Karpas-422 (cell line): ENCODE results near the gene EXT2. TPM values are rescaled to one million over a fixed set of nuclear protein-coding genes. Genes with fewer than 3 reads are reported as not detected.
A peak's percentile ranks its signal among the peaks of the same experiment; 100 is the strongest.

ENCODE experiments used
- DNase-seq: peaks from one replicate; pipeline ENCODE4 v3.0.0-alpha.2; 2015
- H2AFZ ChIP-seq: fragments of 200-600 bp; sonication (generic); 2 replicates; pipeline ENCODE4 v1.6.1; 2014; ENCODE audit warnings: antibody characterized with exemption, low read length, mixed read lengths
- H3K27ac ChIP-seq: fragments of 200-600 bp; sonication (generic); 2 replicates; pipeline ENCODE4 v1.5.1; 2014; ENCODE audit warnings: mild to moderate bottlenecking, low read length, moderate library complexity
- H3K27me3 ChIP-seq: fragments of 200-600 bp; sonication (generic); 2 replicates; pipeline ENCODE4 v1.6.1; 2014; ENCODE audit warnings: low read length, mixed read lengths
- H3K36me3 ChIP-seq: fragments of 200-600 bp; sonication (generic); 2 replicates; pipeline ENCODE4 v1.6.1; 2014; ENCODE audit warnings: low read length, mixed read lengths; ENCODE audit not compliant: insufficient read depth
- H3K4me1 ChIP-seq: fragments of 200-600 bp; sonication (generic); 2 replicates; pipeline ENCODE4 v1.6.1; 2014; ENCODE audit warnings: mild to moderate bottlenecking, low read length, mixed read lengths
- H3K4me2 ChIP-seq: fragments of 200-600 bp; sonication (generic); 2 replicates; pipeline ENCODE4 v1.6.1; 2014; ENCODE audit warnings: low read length, low read depth, mild to moderate bottlenecking; ENCODE audit not compliant: poor library complexity, severe bottlenecking
- H3K4me3 ChIP-seq: fragments of 200-600 bp; sonication (generic); 2 replicates; pipeline ENCODE4 v1.5.1; 2014; ENCODE audit warnings: mild to moderate bottlenecking, antibody characterized with exemption, low read length, mixed read lengths
- H3K79me2 ChIP-seq: fragments of 200-600 bp; sonication (generic); 2 replicates; pipeline ENCODE4 v1.6.1; 2014; ENCODE audit warnings: mild to moderate bottlenecking, low read length, mixed read lengths
- H3K9ac ChIP-seq: fragments of 200-600 bp; sonication (generic); 2 replicates; pipeline ENCODE4 v1.6.0; 2014; ENCODE audit warnings: low read length
- H3K9me2 ChIP-seq: fragments of 200-600 bp; sonication (generic), shearing (Covaris generic); replicated peaks from 2 replicates; pipeline ENCODE4 v1.6.0; 2014; ENCODE audit warnings: mild to moderate bottlenecking, low read length, moderate library complexity; ENCODE audit not compliant: insufficient read depth
- H3K9me3 ChIP-seq: fragments of 300-700, 200-600 bp; sonication (generic); 2 replicates; pipeline ENCODE4 v1.6.1; 2014; ENCODE audit warnings: low read length, mixed read lengths
- H4K20me1 ChIP-seq: fragments of 200-600 bp; sonication (generic); 2 replicates; pipeline ENCODE4 v1.6.1; 2014; ENCODE audit warnings: mild to moderate bottlenecking, antibody characterized with exemption, low read length, low read depth; ENCODE audit not compliant: insufficient read depth
- total RNA-seq: library from RNA; depleted of rRNA; stranded (reverse); fragments of >200 nt; shearing (Covaris generic); gene quantifications from 2 replicates; pipeline ENCODE4 v1.2.3, GENCODE V29; 2014; ENCODE audit warnings: low replicate concordance

The EXT2 gene
- total RNA-seq, 1 experiment from 2014 or later, result 64.0 TPM

DNA sequence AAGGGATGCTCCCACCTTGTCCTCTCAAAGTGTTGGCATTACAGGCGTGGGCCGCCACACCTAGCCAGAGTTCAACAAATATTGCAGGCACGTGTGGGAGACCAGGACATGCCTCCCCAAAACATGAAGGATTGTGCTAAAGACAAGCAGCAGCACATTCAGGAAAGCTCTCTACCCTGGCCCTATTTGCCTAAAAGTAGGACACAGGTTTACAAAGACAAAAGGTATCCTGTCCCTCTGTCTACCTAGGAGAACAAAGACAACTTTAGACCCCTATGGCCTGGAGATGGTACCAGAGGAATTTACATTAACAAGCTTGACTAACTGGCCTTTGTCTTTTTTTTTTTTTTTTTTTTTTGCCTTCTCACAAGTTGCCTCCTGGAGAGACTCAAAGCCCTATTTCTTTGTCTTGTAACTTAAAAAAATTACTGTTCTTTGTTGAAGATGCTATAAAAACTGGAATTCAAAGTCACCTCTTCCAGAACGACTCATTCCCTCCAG is 30.3 kb upstream of the EXT2 start:
- Histone ChIP-seq H3K4me2 (peak overlapping the region; percentile 96), H3K27ac (peak overlapping the region; percentile 24; the same call in 1 of the 2 replicates), H3K9me3 (no peaks in the 10 kb centered on the region), H3K9ac (peak overlapping the region; percentile 93), H3K4me3 (peak overlapping the region; percentile 91), H3K9me2 (no peaks in the 10 kb centered on the region), H3K4me1 (peaks cover 27% of the 10 kb centered on the region), H2AFZ (peak overlapping the region; percentile 61; the same call in 1 of the 2 replicates), H4K20me1 (no peaks in the 10 kb centered on the region), H3K79me2 (peaks cover 16% of the 10 kb centered on the region), H3K36me3 (no peaks in the 10 kb centered on the region), H3K27me3 (no peaks in the 10 kb centered on the region)
- peak; percentile 50 for DNase-seq

GRCh38 chr11:44065841-44066731 is 29.4 kb upstream of the EXT2 start, which contains the start of gene ACCS:
Gene ACCS (plus strand): TSS chr11:44066270. CDS start chr11:44067628, 1,358 bp downstream.
- Histone ChIP-seq H2AFZ (peak within 1 kb of the TSS; percentile 86), H3K27ac (peak within 1 kb of the TSS; percentile 79), H3K4me1 (peaks cover 27% of the 10 kb centered on the region), H3K27me3 (no peaks in the 10 kb centered on the region), H3K4me3 (peak within 1 kb of the TSS; percentile 91), H4K20me1 (no peaks in the 10 kb centered on the region), H3K36me3 (no peaks in the 10 kb centered on the region), H3K9me2 (no peaks in the 10 kb centered on the region), H3K79me2 (peaks cover 16% of the 10 kb centered on the region), H3K9me3 (no peaks in the 10 kb centered on the region), H3K9ac (peak within 1 kb of the TSS; percentile 93), H3K4me2 (peak within 1 kb of the TSS; percentile 96)
- peak; percentile 98 for DNase-seq

DNA sequence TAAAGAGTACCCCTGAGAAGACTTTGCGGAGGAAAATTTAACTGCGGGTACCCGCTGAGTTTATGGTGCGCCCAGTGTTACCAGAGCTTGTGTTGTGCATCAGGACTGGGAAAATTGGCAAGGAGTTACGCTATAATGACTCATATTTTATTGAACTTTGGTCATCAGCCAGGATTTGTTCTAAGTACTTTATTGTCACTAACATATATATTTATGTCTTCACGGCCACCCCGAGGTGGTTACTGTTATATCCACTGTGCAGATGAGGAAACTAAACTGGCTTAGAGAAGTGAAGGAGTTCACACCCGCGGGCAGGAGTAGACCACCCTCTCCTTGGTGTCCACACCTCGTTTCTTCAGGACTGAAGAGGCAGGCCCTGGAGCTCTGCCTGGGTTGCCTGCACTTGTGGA is 28.7 kb upstream of the EXT2 start:
- peak overlapping the region; percentile 93 for H3K9ac ChIP-seq
- H3K79me2 ChIP-seq, result peaks cover 16% of the 10 kb centered on the region
- peak overlapping the region; percentile 86 for H2AFZ ChIP-seq
- peak overlapping the region; percentile 79 for H3K27ac ChIP-seq
- H3K9me3 ChIP-seq, result no peaks in the 10 kb centered on the region
- peak overlapping the region; percentile 91 for H3K4me3 ChIP-seq
- no peaks in the 10 kb centered on the region for H3K27me3 ChIP-seq
- peak overlapping the region; percentile 96 for H3K4me2 ChIP-seq
- H4K20me1 ChIP-seq, result no peaks in the 10 kb centered on the region
- H3K9me2 ChIP-seq, result no peaks in the 10 kb centered on the region
- peak; percentile 61 for DNase-seq
- peaks cover 27% of the 10 kb centered on the region for H3K4me1 ChIP-seq
- no peaks in the 10 kb centered on the region for H3K36me3 ChIP-seq

- Histone ChIP-seq H3K4me1 (peaks cover 27% of the 10 kb centered on the region), H2AFZ (0 out of 2 replicates have a peak overlapping the region, but pooled peaks have one; percentile 27), H3K27ac (peak overlapping the region; percentile 79), H3K36me3 (no peaks in the 10 kb centered on the region), H3K9ac (peak overlapping the region; percentile 93), H3K9me3 (no peaks in the 10 kb centered on the region), H3K79me2 (peaks cover 16% of the 10 kb centered on the region), H3K27me3 (no peaks in the 10 kb centered on the region), H3K9me2 (no peaks in the 10 kb centered on the region), H4K20me1 (no peaks in the 10 kb centered on the region), H3K4me2 (peak overlapping the region; percentile 96), H3K4me3 (peak overlapping the region; percentile 91)
- DNase-seq, result peak; percentile 57
These were observed 28.2 kb upstream of the EXT2 start for GRCh38 chr11:44067266-44067665.

- H3K27me3 ChIP-seq, result no peaks in the 10 kb centered on the region
- no peak overlapping the region for H2AFZ ChIP-seq
- no peaks in the 10 kb centered on the region for H3K9me3 ChIP-seq
- H3K79me2 ChIP-seq, result peaks cover 16% of the 10 kb centered on the region
- H3K9ac ChIP-seq, result no peak overlapping the region
- no peak overlapping the region for H3K4me3 ChIP-seq
- no peak overlapping the region for H3K27ac ChIP-seq
- DNase-seq, result no peak
- H3K4me2 ChIP-seq, result no peak overlapping the region
- no peaks in the 10 kb centered on the region for H3K36me3 ChIP-seq
- H3K4me1 ChIP-seq, result peaks cover 27% of the 10 kb centered on the region
- no peaks in the 10 kb centered on the region for H3K9me2 ChIP-seq
- no peaks in the 10 kb centered on the region for H4K20me1 ChIP-seq
These were observed 27.3 kb upstream of the EXT2 start for GRCh38 chr11:44068180-44068579.

DNA sequence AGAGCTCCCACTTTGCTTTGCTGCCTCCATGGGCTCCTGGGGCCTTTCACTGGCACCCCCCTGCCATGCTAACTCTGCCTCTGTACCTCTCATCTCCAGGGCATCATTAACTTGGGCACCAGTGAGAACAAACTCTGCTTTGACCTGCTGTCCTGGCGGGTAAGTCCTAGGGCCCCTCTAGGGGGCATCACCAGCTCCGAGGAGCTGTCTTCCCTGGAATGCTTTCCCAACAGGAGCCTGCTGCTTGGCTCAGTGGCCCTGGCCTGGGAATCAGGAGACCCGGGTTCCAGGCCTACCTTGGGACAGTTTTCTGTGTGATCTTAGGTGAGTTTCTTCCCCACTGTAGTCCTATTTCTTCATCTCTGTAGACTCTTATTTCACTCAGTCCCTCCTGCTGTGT is 24.3 kb upstream of the EXT2 start:
- no peak overlapping the region for H3K9ac ChIP-seq
- peaks cover 2% of the 10 kb centered on the region; the same call in 1 of the 2 replicates for H3K36me3 ChIP-seq
- H3K4me2 ChIP-seq, result no peak overlapping the region
- peaks cover 17% of the 10 kb centered on the region for H3K4me1 ChIP-seq
- H3K27me3 ChIP-seq, result no peaks in the 10 kb centered on the region
- H3K4me3 ChIP-seq, result no peak overlapping the region
- H3K9me3 ChIP-seq, result no peaks in the 10 kb centered on the region
- H4K20me1 ChIP-seq, result no peaks in the 10 kb centered on the region
- no peaks in the 10 kb centered on the region for H3K9me2 ChIP-seq
- no peak overlapping the region for H2AFZ ChIP-seq
- DNase-seq, result no peak
- no peak overlapping the region for H3K27ac ChIP-seq
- H3K79me2 ChIP-seq, result peaks cover 16% of the 10 kb centered on the region

DNA sequence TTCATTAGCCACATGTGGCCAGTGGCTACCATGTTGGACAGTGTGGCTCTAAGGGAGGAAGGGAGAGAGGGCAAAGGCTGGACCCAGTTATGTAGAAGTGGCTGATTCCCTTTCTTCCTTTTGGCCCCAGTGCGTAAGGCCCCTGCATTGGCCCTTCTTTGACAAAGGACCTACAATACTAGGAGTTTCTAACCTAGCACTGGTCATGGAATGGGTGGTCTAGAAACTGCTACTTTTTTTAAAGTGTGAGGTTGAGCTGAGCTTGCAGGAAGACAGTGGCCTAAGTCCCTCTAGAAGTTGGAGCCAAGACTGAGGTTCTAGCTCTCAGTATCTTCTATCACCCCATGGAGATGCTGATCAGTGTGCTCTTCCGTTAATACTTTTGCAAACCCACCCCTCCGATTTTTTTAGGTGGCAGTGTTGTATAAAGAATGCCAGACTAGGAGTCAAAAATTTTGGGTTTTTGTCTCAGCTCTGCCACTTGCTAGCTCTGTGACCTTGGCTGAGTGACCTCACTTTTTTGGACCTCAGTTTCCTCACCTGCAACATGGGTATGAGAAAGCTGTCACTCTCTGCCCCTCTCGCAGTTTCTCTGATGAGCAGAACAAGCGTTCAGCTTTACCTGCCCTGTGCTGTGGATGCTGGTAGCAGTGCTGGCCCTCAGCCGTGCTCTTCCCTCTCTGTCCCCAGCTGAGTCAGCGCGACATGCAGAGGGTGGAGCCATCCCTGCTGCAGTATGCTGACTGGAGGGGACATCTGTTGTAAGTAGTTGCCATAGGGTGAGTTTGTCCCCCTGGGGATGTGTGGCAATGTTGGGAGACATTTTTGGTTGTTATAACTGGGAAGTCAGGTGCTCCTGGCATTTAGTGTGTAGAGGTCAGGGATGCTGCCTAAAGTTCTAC is 22.5 kb upstream of the EXT2 start:
- DNase-seq, result no peak
- H3K27me3 ChIP-seq, result no peaks in the 10 kb centered on the region

More for the DNA sequence above, 22.5 kb upstream of the EXT2 start:
- Histone ChIP-seq H3K4me3 (no peak overlapping the region), H3K4me2 (no peak overlapping the region), H3K27ac (no peak overlapping the region), H2AFZ (no peak overlapping the region), H4K20me1 (no peaks in the 10 kb centered on the region), H3K9ac (no peak overlapping the region), H3K9me3 (no peaks in the 10 kb centered on the region), H3K9me2 (no peaks in the 10 kb centered on the region), H3K36me3 (peaks cover 4% of the 10 kb centered on the region; the same call in 1 of the 2 replicates), H3K79me2 (peaks cover under 1% of the 10 kb centered on the region), H3K4me1 (no peaks in the 10 kb centered on the region)
